ENCODE data around the gene TRPM8.

- TF ChIP-seq CTCF (IDR thresholded peaks at IDR 0.05): no peak
- TF ChIP-seq TCF7L2 (IDR thresholded peaks at IDR 0.05; ENCODE audit: low read depth, low read length): no peak
- TF ChIP-seq POLR2AphosphoS5 (IDR thresholded peaks at IDR 0.05; ENCODE audit: low read depth, low read length): no peak
- no peak for TF ChIP-seq SIN3A (IDR thresholded peaks at IDR 0.05; ENCODE audit: borderline replicate concordance, insufficient read depth, low read depth, low read length)
Measured at GRCh38 chr2:234033885-234034284, 116.7 kb downstream of the TRPM8 start.

All from Panc1 (cell line).